Measurements from ENCODE around the gene BCO2. TPM values are rescaled to one million over a fixed set of nuclear protein-coding genes. Genes with fewer than 3 reads are reported as not detected.

The BCO2 gene
- total RNA-seq, 2 donors from 2014 or later: 1.7 to 6.0 TPM

DNA sequence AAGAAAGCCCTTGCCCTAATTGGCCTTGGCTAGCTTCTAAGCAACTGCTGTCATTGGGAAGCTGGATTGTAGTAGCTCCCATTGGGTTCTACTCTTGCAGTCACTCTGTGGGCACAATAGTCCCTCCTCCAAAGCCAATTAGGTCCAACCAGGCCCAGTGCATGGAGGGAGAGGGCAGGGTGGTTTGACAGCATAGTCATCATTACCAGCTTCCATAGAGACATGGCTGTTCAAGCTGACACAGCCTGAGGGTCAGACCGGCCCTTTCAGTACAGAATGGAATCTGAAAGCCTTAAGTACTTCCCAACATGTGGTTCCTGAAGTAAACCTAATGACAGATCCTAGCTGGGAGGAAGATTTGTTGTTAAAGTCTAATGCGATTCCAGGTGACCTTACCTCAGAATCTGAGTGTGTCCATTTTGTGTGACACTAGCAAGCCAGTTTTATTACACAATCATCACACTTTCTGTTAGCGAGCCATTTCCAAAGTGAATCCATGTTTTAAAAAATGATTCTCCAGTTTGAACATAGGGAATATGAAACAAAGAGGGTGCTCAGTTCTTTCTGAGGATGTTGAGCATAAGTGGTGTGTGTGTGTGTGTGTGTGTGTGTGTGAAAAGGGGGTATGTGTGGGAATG is 78.4 kb downstream of the BCO2 start:
- Histone ChIP-seq H3K9me3 (no peaks in the 10 kb centered on the region), H3K4me1 (no peaks in the 10 kb centered on the region), H3K27me3 (no peaks in the 10 kb centered on the region), H3K27ac (no peak overlapping the region), H3K4me3 (no peak overlapping the region), H3K9ac (ENCODE audit: low read depth in 2 of 2, low read length in 2 of 2) (no peak overlapping the region), H3K36me3 (no peaks in the 10 kb centered on the region)
- no peak for DNase-seq
- intact Hi-C loops (cut with DNase I): no loop called here
- no peak for TF ChIP-seq CTCF (IDR thresholded peaks at IDR 0.05)

- no peak for DNase-seq
- Histone ChIP-seq H3K4me3 (no peak overlapping the region), H3K36me3 (no peaks in the 10 kb centered on the region), H3K27ac (no peak overlapping the region), H3K9me3 (no peaks in the 10 kb centered on the region), H3K9ac (ENCODE audit: low read depth in 2 of 2, low read length in 2 of 2) (no peak overlapping the region), H3K4me1 (no peaks in the 10 kb centered on the region), H3K27me3 (no peaks in the 10 kb centered on the region)
- intact Hi-C loops (cut with DNase I): no loop called here
- no peak for TF ChIP-seq CTCF (IDR thresholded peaks at IDR 0.05)
These were observed 79.9 kb downstream of the BCO2 start for GRCh38 chr11:112255067-112255720.

- Histone ChIP-seq H3K4me3 (no peak within 1 kb of the TSS), H3K9me3 (no peaks in the 10 kb centered on the region), H3K27me3 (no peaks in the 10 kb centered on the region), H3K36me3 (no peaks in the 10 kb centered on the region), H3K4me1 (no peaks in the 10 kb centered on the region), H3K27ac (no peak within 1 kb of the TSS), H3K9ac (ENCODE audit: low read depth in 2 of 2, low read length in 2 of 2) (no peak within 1 kb of the TSS)
- no peak for TF ChIP-seq CTCF (IDR thresholded peaks at IDR 0.05)
- no peak for DNase-seq
- intact Hi-C loops (cut with DNase I): no loop called here
These were observed 85.2 kb downstream of the BCO2 start, which contains the start of gene PLET1 for GRCh38 chr11:112260490-112260889. TSS of gene PLET1 (minus strand) at chr11:112260860. CDS start at chr11:112260589, 271 bp downstream.

- H3K27me3 ChIP-seq: no peaks in the 10 kb centered on the region
- no peak overlapping the region for H3K27ac ChIP-seq
- intact Hi-C loops (cut with DNase I): no loop called here
These were observed 90.5 kb downstream of the BCO2 start for GRCh38 chr11:112265659-112266409.

More at GRCh38 chr11:112265659-112266409, 90.5 kb downstream of the BCO2 start:
- no peaks in the 10 kb centered on the region for H3K9me3 ChIP-seq
- H3K9ac ChIP-seq (ENCODE audit: low read depth in 2 of 2, low read length in 2 of 2): no peak overlapping the region
- no peak for DNase-seq
- no peak for TF ChIP-seq CTCF (IDR thresholded peaks at IDR 0.05)
- H3K36me3 ChIP-seq: no peaks in the 10 kb centered on the region
- no peaks in the 10 kb centered on the region for H3K4me1 ChIP-seq
- no peak overlapping the region for H3K4me3 ChIP-seq

Data from colonic mucosa (tissue), 4 donors.